Measurements from ENCODE around the gene CHST7.

Gene CHST7

GRCh38 chrX:46549914-46550313 lies 23.7 kb upstream of the CHST7 start:
- Histone ChIP-seq H3K4me1 (ENCODE audit: control insufficient read depth in 5 of 5, insufficient read depth in 5 of 5, low read length in 5 of 5) (peaks cover 0 to 18% (median 10%) of the 10 kb centered on the region in 5 donors), H3K27ac (ENCODE audit: low read depth, low read length) (no peak overlapping the region), H3K9ac (ENCODE audit: low read length in 5 of 5) (no peak overlapping the region)

GRCh38 chrX:46551494-46552128 lies 22.0 kb upstream of the CHST7 start:
- Histone ChIP-seq H3K4me1 (ENCODE audit: control insufficient read depth in 5 of 5, insufficient read depth in 5 of 5, low read length in 5 of 5) (peaks cover 0 to 11% (median 3%) of the 10 kb centered on the region in 5 donors), H3K36me3 (ENCODE audit: control insufficient read depth in 5 of 5, insufficient read depth in 5 of 5, low read length in 5 of 5) (no peaks in the 10 kb centered on the region), H3K9me3 (ENCODE audit: control insufficient read depth in 5 of 5, low read length in 5 of 5) (no peaks in the 10 kb centered on the region), H3K27me3 (ENCODE audit: control insufficient read depth in 5 of 5, insufficient read depth in 4 of 5, low read length in 5 of 5) (no peaks in the 10 kb centered on the region), H3K4me3 (ENCODE audit: low read depth in 1 of 5, low read length in 5 of 5) (no peak overlapping the region), H3K27ac (ENCODE audit: low read depth, low read length) (no peak overlapping the region), H3K9ac (ENCODE audit: low read length in 5 of 5) (no peak overlapping the region)

More at GRCh38 chrX:46549914-46550313, 23.7 kb upstream of the CHST7 start:
- no peaks in the 10 kb centered on the region for H3K36me3 ChIP-seq (ENCODE audit: control insufficient read depth in 5 of 5, insufficient read depth in 5 of 5, low read length in 5 of 5)
- H3K4me3 ChIP-seq (ENCODE audit: low read depth in 1 of 5, low read length in 5 of 5), result no peak overlapping the region
- H3K9me3 ChIP-seq (ENCODE audit: control insufficient read depth in 5 of 5, low read length in 5 of 5), result no peaks in the 10 kb centered on the region
- H3K27me3 ChIP-seq (ENCODE audit: control insufficient read depth in 5 of 5, insufficient read depth in 4 of 5, low read length in 5 of 5), result peaks cover 0 to 6% (median 0%) of the 10 kb centered on the region in 5 donors

GRCh38 chrX:46553935-46554334 lies 19.6 kb upstream of the CHST7 start:
- Histone ChIP-seq H3K27ac (ENCODE audit: low read depth, low read length) (no peak overlapping the region), H3K27me3 (ENCODE audit: control insufficient read depth in 5 of 5, insufficient read depth in 4 of 5, low read length in 5 of 5) (peaks cover 0 to 5% (median 0%) of the 10 kb centered on the region in 5 donors), H3K9me3 (ENCODE audit: control insufficient read depth in 5 of 5, low read length in 5 of 5) (no peaks in the 10 kb centered on the region), H3K36me3 (ENCODE audit: control insufficient read depth in 5 of 5, insufficient read depth in 5 of 5, low read length in 5 of 5) (no peaks in the 10 kb centered on the region), H3K9ac (ENCODE audit: low read length in 5 of 5) (no peak overlapping the region), H3K4me1 (ENCODE audit: control insufficient read depth in 5 of 5, insufficient read depth in 5 of 5, low read length in 5 of 5) (no peaks in the 10 kb centered on the region), H3K4me3 (ENCODE audit: low read depth in 1 of 5, low read length in 5 of 5) (no peak overlapping the region)

GRCh38 chrX:46554942-46555341 lies 18.6 kb upstream of the CHST7 start:
- Histone ChIP-seq H3K4me3 (ENCODE audit: low read depth in 1 of 5, low read length in 5 of 5) (no peak overlapping the region), H3K4me1 (ENCODE audit: control insufficient read depth in 5 of 5, insufficient read depth in 5 of 5, low read length in 5 of 5) (no peaks in the 10 kb centered on the region), H3K27me3 (ENCODE audit: control insufficient read depth in 5 of 5, insufficient read depth in 4 of 5, low read length in 5 of 5) (peaks cover 0 to 5% (median 0%) of the 10 kb centered on the region in 5 donors), H3K9me3 (ENCODE audit: control insufficient read depth in 5 of 5, low read length in 5 of 5) (no peaks in the 10 kb centered on the region), H3K27ac (ENCODE audit: low read depth, low read length) (no peak overlapping the region), H3K36me3 (ENCODE audit: control insufficient read depth in 5 of 5, insufficient read depth in 5 of 5, low read length in 5 of 5) (no peaks in the 10 kb centered on the region), H3K9ac (ENCODE audit: low read length in 5 of 5) (no peak overlapping the region)

- no peaks in the 10 kb centered on the region for H3K4me1 ChIP-seq (ENCODE audit: control insufficient read depth in 5 of 5, insufficient read depth in 5 of 5, low read length in 5 of 5)
- no peak overlapping the region for H3K27ac ChIP-seq (ENCODE audit: low read depth, low read length)
- H3K9ac ChIP-seq (ENCODE audit: low read length in 5 of 5), result no peak overlapping the region
- no peak overlapping the region for H3K4me3 ChIP-seq (ENCODE audit: low read depth in 1 of 5, low read length in 5 of 5)
- H3K36me3 ChIP-seq (ENCODE audit: control insufficient read depth in 5 of 5, insufficient read depth in 5 of 5, low read length in 5 of 5), result no peaks in the 10 kb centered on the region
- H3K27me3 ChIP-seq (ENCODE audit: control insufficient read depth in 5 of 5, insufficient read depth in 4 of 5, low read length in 5 of 5), result peaks cover 0 to 8% (median 0%) of the 10 kb centered on the region in 5 donors
- H3K9me3 ChIP-seq (ENCODE audit: control insufficient read depth in 5 of 5, low read length in 5 of 5), result no peaks in the 10 kb centered on the region
Measured at GRCh38 chrX:46559062-46559461, 14.5 kb upstream of the CHST7 start.

- no peak overlapping the region for H3K4me3 ChIP-seq (ENCODE audit: low read depth in 1 of 5, low read length in 5 of 5)
- no peaks in the 10 kb centered on the region for H3K36me3 ChIP-seq (ENCODE audit: control insufficient read depth in 5 of 5, insufficient read depth in 5 of 5, low read length in 5 of 5)
- no peak overlapping the region for H3K27ac ChIP-seq (ENCODE audit: low read depth, low read length)
- no peaks in the 10 kb centered on the region for H3K4me1 ChIP-seq (ENCODE audit: control insufficient read depth in 5 of 5, insufficient read depth in 5 of 5, low read length in 5 of 5)
- H3K9ac ChIP-seq (ENCODE audit: low read length in 5 of 5), result no peak overlapping the region
- peaks cover 0 to 7% (median 2%) of the 10 kb centered on the region in 5 donors for H3K27me3 ChIP-seq (ENCODE audit: control insufficient read depth in 5 of 5, insufficient read depth in 4 of 5, low read length in 5 of 5)
- no peaks in the 10 kb centered on the region for H3K9me3 ChIP-seq (ENCODE audit: control insufficient read depth in 5 of 5, low read length in 5 of 5)
Measured at GRCh38 chrX:46561824-46562657, 11.5 kb upstream of the CHST7 start.

- Histone ChIP-seq H3K27me3 (ENCODE audit: control insufficient read depth in 5 of 5, insufficient read depth in 4 of 5, low read length in 5 of 5) (peaks cover 0 to 9% (median 4%) of the 10 kb centered on the region in 5 donors), H3K9ac (ENCODE audit: low read length in 5 of 5) (no peak overlapping the region), H3K4me1 (ENCODE audit: control insufficient read depth in 5 of 5, insufficient read depth in 5 of 5, low read length in 5 of 5) (no peaks in the 10 kb centered on the region), H3K9me3 (ENCODE audit: control insufficient read depth in 5 of 5, low read length in 5 of 5) (no peaks in the 10 kb centered on the region), H3K27ac (ENCODE audit: low read depth, low read length) (no peak overlapping the region), H3K4me3 (ENCODE audit: low read depth in 1 of 5, low read length in 5 of 5) (no peak overlapping the region), H3K36me3 (ENCODE audit: control insufficient read depth in 5 of 5, insufficient read depth in 5 of 5, low read length in 5 of 5) (no peaks in the 10 kb centered on the region)
Measured at GRCh38 chrX:46567388-46567787, 6.2 kb upstream of the CHST7 start.

GRCh38 chrX:46569621-46570020 lies 3.9 kb upstream of the CHST7 start:
- Histone ChIP-seq H3K9me3 (ENCODE audit: control insufficient read depth in 5 of 5, low read length in 5 of 5) (peaks cover 0 to 3% (median 0%) of the 10 kb centered on the region in 5 donors), H3K27ac (ENCODE audit: low read depth, low read length) (no peak overlapping the region), H3K36me3 (ENCODE audit: control insufficient read depth in 5 of 5, insufficient read depth in 5 of 5, low read length in 5 of 5) (no peaks in the 10 kb centered on the region), H3K27me3 (ENCODE audit: control insufficient read depth in 5 of 5, insufficient read depth in 4 of 5, low read length in 5 of 5) (peaks cover 0 to 9% (median 6%) of the 10 kb centered on the region in 5 donors), H3K9ac (ENCODE audit: low read length in 5 of 5) (no peak overlapping the region), H3K4me3 (ENCODE audit: low read depth in 1 of 5, low read length in 5 of 5) (no peak overlapping the region), H3K4me1 (ENCODE audit: control insufficient read depth in 5 of 5, insufficient read depth in 5 of 5, low read length in 5 of 5) (peaks cover 0 to 16% (median 10%) of the 10 kb centered on the region in 5 donors)

- H3K27ac ChIP-seq (ENCODE audit: low read depth, low read length), result no peak overlapping the region
- H3K36me3 ChIP-seq (ENCODE audit: control insufficient read depth in 5 of 5, insufficient read depth in 5 of 5, low read length in 5 of 5), result no peaks in the 10 kb centered on the region
- H3K9ac ChIP-seq (ENCODE audit: low read length in 5 of 5), result no peak overlapping the region
- no peak overlapping the region for H3K4me3 ChIP-seq (ENCODE audit: low read depth in 1 of 5, low read length in 5 of 5)
- peaks cover 0 to 9% (median 6%) of the 10 kb centered on the region in 5 donors for H3K27me3 ChIP-seq (ENCODE audit: control insufficient read depth in 5 of 5, insufficient read depth in 4 of 5, low read length in 5 of 5)
- H3K9me3 ChIP-seq (ENCODE audit: control insufficient read depth in 5 of 5, low read length in 5 of 5), result peaks cover 0 to 3% (median 0%) of the 10 kb centered on the region in 5 donors
- H3K4me1 ChIP-seq (ENCODE audit: control insufficient read depth in 5 of 5, insufficient read depth in 5 of 5, low read length in 5 of 5), result peaks cover 0 to 37% (median 29%) of the 10 kb centered on the region in 5 donors
Measured at GRCh38 chrX:46571423-46572339, 1.9 kb upstream of the CHST7 start.

All from subcutaneous abdominal adipose tissue (tissue), 5 donors.